Activated T-cell treated with anti-CD3 and anti-CD28 coated beads for 48 hours (primary cell): Measurements from ENCODE around the gene PHF1.
"Not testable (repeated sequence)": the region's sequence is repeated elsewhere in the genome, so short reads cannot be mapped to it uniquely, and the experiment has no call there.

Source experiments
- DNase-seq: peaks from one replicate; pipeline ENCODE4 v3.0.0-alpha.2; 2020; ENCODE audit warnings: low read depth

PHF1 gene

DNA sequence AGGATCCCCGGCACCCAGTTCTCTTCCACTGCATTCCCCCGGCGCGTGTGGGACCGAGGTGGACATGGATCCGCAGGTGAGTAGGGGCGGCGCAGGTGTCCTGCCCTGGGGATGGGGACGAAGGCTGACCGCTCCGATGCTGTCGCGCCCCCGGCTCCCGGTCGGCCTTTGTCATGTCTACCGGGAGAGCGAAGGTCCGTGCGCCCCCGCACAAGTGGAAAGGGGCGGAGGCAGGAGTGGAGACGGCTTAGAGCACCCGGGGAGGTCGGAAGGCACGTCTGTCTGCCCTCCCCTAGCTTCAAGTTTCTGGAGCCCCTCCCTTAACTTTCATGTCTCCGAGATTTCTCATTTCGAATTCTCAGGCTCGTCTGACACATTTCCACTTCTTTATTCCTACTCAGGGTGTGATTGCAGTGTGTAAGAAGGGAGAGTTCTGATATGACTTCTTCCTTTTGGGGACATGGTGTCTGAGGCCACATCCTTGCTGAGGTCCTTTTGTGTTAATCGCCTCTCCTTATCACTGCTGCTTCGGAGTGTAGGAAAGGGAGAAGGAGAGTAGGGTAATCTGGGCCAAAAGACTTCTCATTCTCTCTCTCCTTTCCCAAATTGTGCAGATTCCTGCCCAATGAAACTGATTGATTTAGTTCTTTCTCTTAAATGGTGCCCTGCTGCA is 18.8 kb upstream of the PHF1 start:
- peak; percentile 63 for DNase-seq

GRCh38 chr6:33392595-33392948 is 18.2 kb upstream of the PHF1 start:
- no peak for DNase-seq

DNA sequence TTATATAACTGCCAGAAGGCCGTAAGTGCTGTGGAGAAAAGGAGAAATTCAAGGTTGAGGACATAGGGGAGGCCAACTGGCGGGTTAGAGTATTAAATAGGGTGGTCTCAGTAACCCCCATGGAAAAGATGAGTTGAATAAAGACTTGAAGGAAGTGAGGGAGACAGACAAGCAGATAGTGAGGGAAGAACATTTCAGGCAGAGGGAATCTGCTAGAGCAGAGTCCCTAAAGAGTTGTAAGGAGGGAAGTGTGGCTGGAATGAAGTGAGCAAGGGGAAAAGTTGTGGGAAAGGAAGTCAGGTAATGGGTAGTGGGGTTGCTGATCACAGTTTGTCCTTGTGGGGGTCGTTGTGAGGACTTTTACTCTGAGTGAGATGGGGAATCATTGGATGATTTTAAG is 17.8 kb upstream of the PHF1 start:
- no peak for DNase-seq

DNA sequence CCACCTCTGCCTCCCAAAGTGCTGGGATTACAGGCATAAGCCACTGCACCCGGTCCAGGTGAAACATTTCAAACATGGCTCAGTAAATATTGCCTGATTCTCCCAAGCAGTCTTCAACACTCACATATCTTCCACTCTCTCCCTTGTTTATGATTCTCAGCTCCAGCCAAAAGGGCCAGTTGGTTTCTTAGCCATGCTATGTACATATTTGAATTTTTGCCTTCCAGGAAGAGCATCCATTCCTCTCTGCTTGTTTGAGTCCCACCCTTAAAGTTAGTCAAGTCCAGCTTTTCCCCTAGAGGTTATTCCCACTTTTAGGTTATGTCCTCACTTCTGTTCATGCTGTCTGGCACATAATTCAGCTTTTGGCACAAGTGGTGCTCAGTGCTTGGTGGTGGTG is 13.3 kb upstream of the PHF1 start:
- DNase-seq: no peak

DNA sequence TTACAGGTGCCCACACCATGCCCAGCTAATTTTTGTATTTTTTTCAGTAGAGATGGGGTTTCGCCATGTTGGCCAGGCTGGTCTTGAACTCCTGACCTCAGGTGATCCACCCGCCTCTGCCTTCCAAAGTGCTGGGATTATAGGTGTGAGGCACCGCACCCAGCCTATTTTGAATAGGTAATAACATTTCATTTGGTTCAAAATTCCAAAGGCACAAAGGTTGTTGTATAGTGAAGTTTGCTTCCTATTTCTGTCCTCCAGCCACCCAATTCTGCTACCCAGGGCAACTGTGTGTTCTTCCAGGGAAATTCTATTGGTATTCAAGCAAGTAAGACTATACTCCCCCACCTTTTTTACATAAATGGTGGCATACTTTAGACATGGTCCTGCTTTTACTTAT is 12.2 kb upstream of the PHF1 start:
- DNase-seq: not testable (repeated sequence)

DNA sequence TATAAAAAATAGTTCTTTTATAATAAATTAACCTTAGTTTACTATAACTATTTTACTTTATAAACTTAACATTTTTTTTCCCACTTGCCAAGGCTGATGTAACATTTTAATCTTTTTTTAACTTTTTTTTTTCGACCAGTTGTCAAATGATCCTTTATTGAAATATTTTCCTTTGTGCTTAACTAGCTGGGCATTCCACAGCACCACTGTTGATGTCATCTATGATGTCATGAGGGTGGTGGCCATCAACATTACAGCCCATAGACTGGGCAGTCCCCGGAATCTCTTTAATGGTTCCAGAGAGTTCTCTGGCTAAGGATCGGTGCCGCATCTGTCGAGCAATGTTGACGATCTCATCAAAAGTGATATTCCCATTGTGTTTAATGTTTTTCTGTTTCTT is 10.9 kb upstream of the PHF1 start:
- not testable (repeated sequence) for DNase-seq

DNA sequence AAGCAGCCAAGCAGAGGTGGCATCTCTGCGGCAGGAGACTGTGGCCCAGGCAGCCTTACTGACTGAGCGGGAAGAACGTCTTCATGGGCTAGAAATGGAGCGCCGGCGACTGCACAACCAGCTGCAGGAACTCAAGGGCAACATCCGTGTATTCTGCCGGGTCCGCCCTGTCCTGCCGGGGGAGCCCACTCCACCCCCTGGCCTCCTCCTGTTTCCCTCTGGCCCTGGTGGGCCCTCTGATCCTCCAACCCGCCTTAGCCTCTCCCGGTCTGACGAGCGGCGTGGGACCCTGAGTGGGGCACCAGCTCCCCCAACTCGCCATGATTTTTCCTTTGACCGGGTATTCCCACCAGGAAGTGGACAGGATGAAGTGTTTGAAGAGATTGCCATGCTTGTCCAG is 5.9 kb upstream of the PHF1 start:
- DNase-seq: no peak

DNA sequence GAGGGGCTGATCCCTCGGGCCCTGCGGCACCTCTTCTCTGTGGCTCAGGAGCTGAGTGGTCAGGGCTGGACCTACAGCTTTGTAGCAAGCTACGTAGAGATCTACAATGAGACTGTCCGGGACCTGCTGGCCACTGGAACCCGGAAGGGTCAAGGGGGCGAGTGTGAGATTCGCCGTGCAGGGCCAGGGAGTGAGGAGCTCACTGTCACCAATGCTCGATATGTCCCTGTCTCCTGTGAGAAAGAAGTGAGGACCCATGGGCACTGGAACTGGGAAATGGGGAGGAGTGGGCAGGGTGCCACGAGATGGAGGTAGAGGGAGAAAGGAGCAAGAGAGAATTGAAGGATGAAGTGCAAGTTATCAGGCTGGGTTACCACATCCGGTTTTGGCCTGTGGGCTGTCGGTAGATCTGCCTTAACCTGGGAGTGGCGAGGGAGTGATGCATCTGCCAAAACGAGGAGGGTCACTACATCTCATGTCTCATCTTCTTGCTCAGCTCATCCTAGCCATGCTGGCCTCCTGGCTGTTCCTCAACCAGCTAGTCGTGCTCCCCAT is 5.4 kb upstream of the PHF1 start:
- no peak for DNase-seq

DNA sequence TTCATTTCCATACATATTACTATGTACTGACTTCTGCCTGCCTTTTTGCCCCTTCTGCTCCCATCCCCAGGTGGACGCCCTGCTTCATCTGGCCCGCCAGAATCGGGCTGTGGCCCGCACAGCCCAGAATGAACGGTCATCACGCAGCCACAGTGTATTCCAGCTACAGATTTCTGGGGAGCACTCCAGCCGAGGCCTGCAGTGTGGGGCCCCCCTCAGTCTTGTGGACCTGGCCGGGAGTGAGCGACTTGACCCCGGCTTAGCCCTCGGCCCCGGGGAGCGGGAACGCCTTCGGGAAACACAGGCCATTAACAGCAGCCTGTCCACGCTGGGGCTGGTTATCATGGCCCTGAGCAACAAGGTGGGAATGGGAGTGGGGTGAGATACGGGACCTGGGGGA is 4.7 kb upstream of the PHF1 start:
- no peak for DNase-seq

- DNase-seq: no peak
Observed at GRCh38 chr6:33407132-33407718, 3.6 kb upstream of the PHF1 start.

DNA sequence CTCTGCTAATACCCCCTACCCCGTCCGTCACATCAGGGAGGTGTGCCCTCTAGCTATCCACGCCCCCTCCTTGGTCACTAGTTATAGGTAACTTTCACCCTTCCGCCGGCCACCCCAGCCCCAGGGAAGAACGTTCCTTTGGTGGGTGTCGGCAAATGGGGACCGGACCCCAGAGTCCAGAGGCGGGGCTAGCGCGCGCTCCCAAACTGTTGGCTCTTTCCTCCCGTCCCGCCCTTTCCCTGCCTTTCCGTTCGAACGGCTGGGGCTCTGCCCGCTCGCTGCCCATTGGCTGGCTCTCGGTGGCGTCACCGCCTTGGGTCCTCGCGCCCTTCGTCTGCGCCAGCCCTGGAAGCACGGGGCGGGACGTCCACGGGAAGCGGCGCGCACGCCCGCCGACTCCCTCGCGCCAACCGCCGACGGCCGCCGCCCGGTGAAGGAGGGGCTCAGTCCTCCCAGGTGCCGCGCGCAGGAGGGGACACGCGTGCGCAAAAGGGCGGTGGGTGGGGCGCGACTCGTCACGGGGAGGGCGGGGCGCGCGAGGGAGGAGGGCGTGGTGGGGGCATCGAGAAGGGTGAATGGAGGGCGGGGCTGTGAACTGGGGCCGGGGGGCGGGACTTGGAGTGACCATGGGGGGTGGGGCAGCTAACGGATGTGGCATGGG is 634 bp upstream of the PHF1 start:
- peak; percentile 99 for DNase-seq

DNA sequence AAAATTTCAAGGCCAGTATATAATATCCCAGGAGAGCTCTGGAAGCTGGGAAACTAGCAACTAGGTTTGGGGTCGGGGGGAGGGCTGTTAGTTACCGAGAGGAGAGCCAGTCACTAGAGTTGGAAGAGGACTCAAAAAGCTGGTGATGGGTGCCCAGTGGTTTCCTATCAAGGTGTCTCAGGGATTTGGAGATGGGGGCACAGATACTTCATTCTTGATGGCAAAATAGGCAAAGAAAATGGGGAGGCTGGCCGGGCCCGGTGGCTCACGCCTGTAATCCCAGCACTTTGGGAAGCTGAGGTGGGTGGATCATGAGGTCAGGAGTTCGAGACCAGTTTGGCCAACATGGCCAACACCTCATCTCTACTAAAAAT is 805 bp downstream of the PHF1 start:
- DNase-seq: no peak

DNA sequence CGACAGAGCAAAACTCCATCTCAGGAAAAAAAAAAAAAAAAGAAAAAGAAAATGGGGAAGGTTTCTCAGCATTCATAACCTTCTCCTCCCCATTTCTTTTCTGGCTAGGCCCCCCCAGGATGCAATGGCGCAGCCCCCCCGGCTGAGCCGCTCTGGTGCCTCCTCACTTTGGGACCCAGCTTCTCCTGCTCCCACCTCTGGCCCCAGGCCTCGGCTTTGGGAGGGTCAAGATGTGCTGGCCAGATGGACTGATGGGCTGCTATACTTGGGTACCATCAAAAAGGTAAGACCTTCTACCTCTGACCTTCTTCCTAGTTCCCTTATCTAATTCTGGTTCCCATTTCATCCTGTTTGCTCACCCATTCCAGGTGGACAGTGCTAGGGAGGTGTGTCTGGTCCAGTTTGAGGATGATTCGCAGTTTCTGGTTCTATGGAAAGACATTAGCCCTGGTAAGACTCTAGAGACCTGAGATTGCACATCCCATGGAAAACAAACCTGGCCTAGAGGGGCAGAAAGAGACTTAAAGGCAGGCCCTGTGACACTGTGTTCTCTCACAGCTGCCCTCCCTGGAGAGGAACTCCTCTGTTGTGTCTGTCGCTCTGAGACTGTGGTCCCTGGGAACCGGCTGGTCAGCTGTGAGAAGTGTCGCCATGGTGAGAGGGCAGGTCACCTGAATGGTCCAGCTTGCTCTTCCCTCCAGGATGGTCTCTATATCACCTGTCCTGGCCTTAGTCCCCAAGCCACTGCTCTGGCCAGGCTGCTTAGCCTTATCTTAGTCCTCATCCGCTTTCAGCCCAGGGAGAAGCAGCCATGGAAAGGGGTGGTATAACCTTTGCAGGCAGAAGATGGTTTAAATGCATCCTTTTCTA is 1.6 kb downstream of the PHF1 start:
- no peak for DNase-seq

- no peak for DNase-seq
Observed at GRCh38 chr6:33413241-33414120, 2.7 kb downstream of the PHF1 start.

- DNase-seq: no peak
Observed at GRCh38 chr6:33414592-33415271, 3.9 kb downstream of the PHF1 start.

GRCh38 chr6:33415831-33416230 is 5.0 kb downstream of the PHF1 start:
- no peak for DNase-seq

DNA sequence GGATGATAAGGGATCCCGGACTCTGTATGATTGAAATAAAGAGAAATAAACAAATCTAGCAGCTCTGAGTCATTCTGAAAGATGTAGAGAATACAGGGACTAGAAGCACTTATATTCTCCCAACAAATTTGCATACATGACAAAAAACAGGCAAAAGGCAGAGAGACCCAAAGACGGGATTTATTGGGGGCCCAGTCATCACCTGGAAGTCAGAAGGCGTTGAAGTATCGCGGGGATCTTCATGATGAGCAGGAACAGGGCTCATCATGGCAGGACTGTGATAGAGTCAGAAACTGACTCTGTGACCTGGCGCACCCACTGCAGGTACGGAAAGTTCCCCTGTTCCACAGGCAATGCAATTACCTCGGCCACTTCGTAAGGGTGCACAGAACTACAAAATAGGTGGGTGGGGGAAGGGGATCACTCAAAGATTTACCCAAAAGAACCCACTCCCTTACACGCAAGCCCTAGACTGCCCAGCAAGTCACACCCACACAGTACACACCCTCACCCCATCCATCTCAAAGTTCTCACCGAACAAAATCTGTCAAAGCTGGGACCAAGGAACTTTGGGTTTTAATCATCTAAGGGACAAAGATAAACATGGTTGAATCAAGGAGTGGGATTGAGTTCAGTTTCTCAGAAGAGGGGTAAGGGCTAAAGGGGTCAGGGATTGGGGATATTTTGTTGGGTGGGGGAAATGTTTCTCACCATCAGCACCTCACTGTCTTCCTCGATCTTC is 5.7 kb downstream of the PHF1 start:
- DNase-seq: no peak

DNA sequence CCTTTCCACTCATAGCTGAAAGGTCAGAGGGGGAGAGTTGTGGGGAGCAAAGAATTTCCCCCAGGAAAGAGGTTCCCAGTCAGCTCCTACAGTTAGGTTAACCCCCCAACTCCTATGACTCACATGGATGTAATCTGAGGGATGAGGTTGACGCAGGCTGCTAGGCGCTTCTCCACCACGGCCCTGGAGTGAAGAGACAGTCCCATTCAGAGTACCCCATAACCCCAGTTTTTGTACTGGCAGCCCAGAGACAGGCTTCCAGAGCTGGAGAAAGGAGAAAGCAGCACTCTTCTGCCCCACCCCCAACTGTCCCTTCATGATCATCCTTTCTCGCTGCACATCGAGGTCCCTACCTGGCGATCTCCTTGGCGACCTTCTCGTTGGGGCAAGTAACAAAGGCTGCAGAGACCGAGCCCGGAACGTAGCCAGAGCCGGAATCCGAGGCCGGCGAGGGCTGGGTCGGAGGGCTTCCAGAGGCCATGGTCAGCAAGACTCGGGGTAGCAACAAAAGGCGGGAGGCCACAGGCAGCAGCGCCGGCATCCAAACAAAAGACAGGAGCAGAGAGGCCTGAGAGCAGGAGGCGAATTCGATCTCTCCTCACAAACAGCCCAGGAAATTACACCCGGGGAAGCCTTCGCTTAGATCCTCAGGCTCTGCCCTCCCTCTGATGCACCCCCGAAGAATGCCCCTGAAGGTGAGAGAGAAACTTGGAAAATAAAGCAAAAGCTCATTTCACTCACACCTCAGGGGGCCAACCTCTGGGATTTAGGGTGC is 6.5 kb downstream of the PHF1 start:
- no peak for DNase-seq

GRCh38 chr6:33417903-33418689 is 7.3 kb downstream of the PHF1 start, which contains the start of gene CUTA:
CUTA (minus strand) TSS chr6:33418107; CDS start chr6:33418000, 107 bp downstream.
- DNase-seq: peak; percentile 97
